Measurements from ENCODE around the gene CPN2.

The CPN2 gene

GRCh38 chr3:194364314-194364651 lies 13.2 kb upstream of the CPN2 start:
- no peak overlapping the region for H2AFZ ChIP-seq (ENCODE audit: low read depth, low read length, severe bottlenecking)
- no peak overlapping the region for H3K4me3 ChIP-seq (ENCODE audit: insufficient read depth, low read length, poor library complexity, severe bottlenecking)
- H3K79me2 ChIP-seq (ENCODE audit: insufficient read depth, low read length), result no peaks in the 10 kb centered on the region
- TF ChIP-seq CTCF (IDR thresholded peaks at IDR 0.05; ENCODE audit: insufficient read depth, low read length, poor library complexity, severe bottlenecking) (no peak), EZH2phosphoT487 (conservative IDR thresholded peaks at IDR 0.05; ENCODE audit: low read length) (no peak)
- no peak overlapping the region for H3K4me2 ChIP-seq (ENCODE audit: low read depth, low read length, poor library complexity, severe bottlenecking)
- H3F3A ChIP-seq (ENCODE audit: insufficient read depth), result no peaks in the 10 kb centered on the region
- H3K9ac ChIP-seq (ENCODE audit: low read length), result no peak overlapping the region
- no peaks in the 10 kb centered on the region for H3K9me3 ChIP-seq (ENCODE audit: insufficient read depth, low read length)
- no peaks in the 10 kb centered on the region for H3K36me3 ChIP-seq (ENCODE audit: low read length)
- no peaks in the 10 kb centered on the region for H3K9me2 ChIP-seq (replicated peaks; ENCODE audit: insufficient read depth, low read length)
- H3K27ac ChIP-seq (ENCODE audit: low read depth, low read length), result no peak overlapping the region
- no peaks in the 10 kb centered on the region for H4K20me1 ChIP-seq (ENCODE audit: low read depth, low read length)
- H3K27me3 ChIP-seq (ENCODE audit: low read length), result no peaks in the 10 kb centered on the region

- Histone ChIP-seq H3K27me3 (ENCODE audit: low read length) (no peaks in the 10 kb centered on the region), H3K4me3 (ENCODE audit: insufficient read depth, low read length, poor library complexity, severe bottlenecking) (no peak overlapping the region), H3K9ac (ENCODE audit: low read length) (no peak overlapping the region), H3F3A (ENCODE audit: insufficient read depth) (no peaks in the 10 kb centered on the region), H4K20me1 (ENCODE audit: low read depth, low read length) (no peaks in the 10 kb centered on the region), H3K27ac (ENCODE audit: low read depth, low read length) (no peak overlapping the region), H3K36me3 (ENCODE audit: low read length) (no peaks in the 10 kb centered on the region), H2AFZ (ENCODE audit: low read depth, low read length, severe bottlenecking) (no peak overlapping the region), H3K9me2 (replicated peaks; ENCODE audit: insufficient read depth, low read length) (no peaks in the 10 kb centered on the region), H3K79me2 (ENCODE audit: insufficient read depth, low read length) (no peaks in the 10 kb centered on the region), H3K4me2 (ENCODE audit: low read depth, low read length, poor library complexity, severe bottlenecking) (no peak overlapping the region), H3K9me3 (ENCODE audit: insufficient read depth, low read length) (no peaks in the 10 kb centered on the region)
- TF ChIP-seq CTCF (IDR thresholded peaks at IDR 0.05; ENCODE audit: insufficient read depth, low read length, poor library complexity, severe bottlenecking) (no peak), EZH2phosphoT487 (conservative IDR thresholded peaks at IDR 0.05; ENCODE audit: low read length) (no peak)
Measured at GRCh38 chr3:194360568-194360967, 9.4 kb upstream of the CPN2 start.

- no peaks in the 10 kb centered on the region for H3K9me3 ChIP-seq (ENCODE audit: insufficient read depth, low read length)
- H3K4me2 ChIP-seq (ENCODE audit: low read depth, low read length, poor library complexity, severe bottlenecking), result no peak overlapping the region
- H3K27me3 ChIP-seq (ENCODE audit: low read length), result no peaks in the 10 kb centered on the region
- no peaks in the 10 kb centered on the region for H3K9me2 ChIP-seq (replicated peaks; ENCODE audit: insufficient read depth, low read length)
- TF ChIP-seq EZH2phosphoT487 (conservative IDR thresholded peaks at IDR 0.05; ENCODE audit: low read length), result no peak
- H3K4me3 ChIP-seq (ENCODE audit: insufficient read depth, low read length, poor library complexity, severe bottlenecking), result no peak overlapping the region
- H3K9ac ChIP-seq (ENCODE audit: low read length), result no peak overlapping the region
- no peaks in the 10 kb centered on the region for H3K36me3 ChIP-seq (ENCODE audit: low read length)
- no peak overlapping the region for H2AFZ ChIP-seq (ENCODE audit: low read depth, low read length, severe bottlenecking)
- H3K27ac ChIP-seq (ENCODE audit: low read depth, low read length), result no peak overlapping the region
- no peaks in the 10 kb centered on the region for H3F3A ChIP-seq (ENCODE audit: insufficient read depth)
- no peaks in the 10 kb centered on the region for H4K20me1 ChIP-seq (ENCODE audit: low read depth, low read length)
- no peaks in the 10 kb centered on the region for H3K79me2 ChIP-seq (ENCODE audit: insufficient read depth, low read length)
Measured at GRCh38 chr3:194357681-194358080, 6.6 kb upstream of the CPN2 start.

DNA sequence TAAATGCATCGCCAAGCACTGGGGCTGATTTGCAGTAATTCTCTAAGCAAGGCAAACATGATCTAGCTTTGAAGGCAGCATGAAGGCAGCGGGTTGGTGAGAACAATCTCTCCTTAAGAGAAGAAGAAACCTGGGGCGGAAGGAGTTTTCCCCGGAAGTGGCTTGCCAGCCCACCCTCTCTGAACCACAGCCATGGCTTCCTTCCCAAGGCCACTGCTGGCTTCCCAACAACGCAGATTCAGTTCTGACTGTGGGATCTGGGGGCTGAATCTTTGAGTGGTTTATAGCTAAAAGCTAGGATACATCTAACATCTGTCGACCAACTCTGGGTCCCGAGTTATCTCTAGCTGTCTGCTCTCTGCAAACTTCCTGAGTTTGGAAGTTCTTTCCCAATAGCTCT lies 4.3 kb upstream of the CPN2 start:
- Histone ChIP-seq H3K4me3 (ENCODE audit: insufficient read depth, low read length, poor library complexity, severe bottlenecking) (no peak overlapping the region), H3K9me2 (replicated peaks; ENCODE audit: insufficient read depth, low read length) (no peaks in the 10 kb centered on the region), H3K27ac (ENCODE audit: low read depth, low read length) (no peak overlapping the region), H2AFZ (ENCODE audit: low read depth, low read length, severe bottlenecking) (no peak overlapping the region), H3K79me2 (ENCODE audit: insufficient read depth, low read length) (no peaks in the 10 kb centered on the region), H3K36me3 (ENCODE audit: low read length) (no peaks in the 10 kb centered on the region), H3F3A (ENCODE audit: insufficient read depth) (no peaks in the 10 kb centered on the region), H3K9ac (ENCODE audit: low read length) (no peak overlapping the region), H3K9me3 (ENCODE audit: insufficient read depth, low read length) (no peaks in the 10 kb centered on the region), H3K4me2 (ENCODE audit: low read depth, low read length, poor library complexity, severe bottlenecking) (no peak overlapping the region), H3K27me3 (ENCODE audit: low read length) (no peaks in the 10 kb centered on the region), H4K20me1 (ENCODE audit: low read depth, low read length) (no peaks in the 10 kb centered on the region)
- TF ChIP-seq EZH2phosphoT487 (conservative IDR thresholded peaks at IDR 0.05; ENCODE audit: low read length) (no peak), CTCF (IDR thresholded peaks at IDR 0.05; ENCODE audit: insufficient read depth, low read length, poor library complexity, severe bottlenecking) (no peak)
